GM19467 (cell line): ENCODE measurements around the gene ZNF729.
"Not testable (repeated sequence)": the region's sequence is repeated elsewhere in the genome, so short reads cannot be mapped to it uniquely, and the experiment has no call there.

ENCODE experiments used
- ATAC-seq: cut with Tn5 transposase; IDR thresholded peaks from one replicate; pipeline ENCODE4 v1.9.1; 2021; ENCODE audit warnings: mild to moderate bottlenecking, moderate library complexity; ENCODE audit not compliant: unreplicated experiment

ZNF729 gene

DNA sequence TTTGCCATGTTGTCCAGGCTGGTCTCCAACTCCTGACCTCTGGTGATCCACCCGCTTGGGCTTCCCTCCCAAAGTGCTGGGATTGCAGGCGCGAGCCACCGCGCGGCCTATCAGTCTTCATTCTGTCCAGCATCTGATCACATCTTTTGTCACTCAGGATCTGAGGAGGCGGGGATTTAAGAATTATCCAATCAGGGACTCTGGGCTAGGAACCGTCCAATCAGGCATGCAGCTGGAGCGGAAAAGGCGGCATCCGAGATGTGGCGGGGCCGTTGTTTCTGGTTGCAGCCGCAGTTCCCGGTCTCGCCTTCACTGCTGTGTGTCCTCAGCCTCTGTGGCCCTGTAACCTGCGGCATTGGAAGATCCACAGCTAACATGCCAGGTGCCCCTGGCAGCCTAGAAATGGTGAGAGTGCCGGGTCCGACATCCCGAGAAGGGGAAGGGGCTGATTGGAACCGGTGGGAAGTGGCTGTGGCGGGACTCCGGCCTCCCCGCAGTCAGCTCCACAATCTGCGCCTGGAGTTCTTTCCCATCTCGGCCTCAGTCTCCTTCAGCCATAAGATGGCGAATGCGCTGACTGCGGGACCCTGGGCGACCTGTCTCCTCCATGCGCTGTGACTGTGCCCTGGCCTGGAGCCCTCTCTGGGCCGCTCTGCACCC, at the start of gene ZNF729:
Gene ZNF729, plus strand, starts transcription at position 291 of the 660 bp plus-strand sequence. Its CDS starts 85 bp downstream, at position 376.
- ATAC-seq, result no peak

DNA sequence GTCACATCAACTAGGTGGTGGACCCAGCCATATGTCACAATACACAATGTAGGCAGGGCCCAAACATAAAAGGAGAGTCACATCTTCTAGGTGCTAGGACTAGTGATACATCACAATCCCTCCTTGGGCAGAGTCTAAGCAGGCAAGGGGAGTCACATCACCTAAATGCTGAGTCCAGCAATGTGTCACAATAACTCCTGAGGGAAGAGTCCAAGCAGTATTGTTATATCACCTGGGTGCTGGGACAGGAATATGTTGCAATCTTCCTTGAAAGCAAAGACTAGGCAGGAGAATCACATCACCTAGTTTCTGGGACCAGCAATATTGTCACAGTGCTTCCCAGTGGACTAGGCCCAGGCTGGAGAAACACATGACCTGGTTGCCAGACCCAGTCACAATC, 29.4 kb upstream of the ZNF729 start:
- ATAC-seq, result no peak

DNA sequence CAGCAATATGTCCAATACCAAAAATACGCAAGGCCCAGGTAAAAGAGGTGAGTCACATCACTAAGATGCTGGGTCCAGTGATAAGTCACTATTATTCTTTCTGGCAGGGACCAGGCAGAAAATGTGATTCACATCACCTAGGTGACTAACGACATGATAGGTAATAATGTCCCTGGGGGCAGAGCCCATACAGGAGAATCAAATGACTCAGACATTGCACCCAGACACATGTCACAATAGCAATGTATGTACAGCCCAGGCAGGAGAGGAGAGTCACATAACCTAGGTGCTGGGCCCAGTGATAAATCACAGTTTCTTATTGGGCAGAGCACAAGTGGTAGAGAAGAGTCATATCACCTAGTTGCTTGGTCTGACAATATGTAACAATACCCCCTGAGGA, 28.9 kb upstream of the ZNF729 start:
- ATAC-seq, result no peak

DNA sequence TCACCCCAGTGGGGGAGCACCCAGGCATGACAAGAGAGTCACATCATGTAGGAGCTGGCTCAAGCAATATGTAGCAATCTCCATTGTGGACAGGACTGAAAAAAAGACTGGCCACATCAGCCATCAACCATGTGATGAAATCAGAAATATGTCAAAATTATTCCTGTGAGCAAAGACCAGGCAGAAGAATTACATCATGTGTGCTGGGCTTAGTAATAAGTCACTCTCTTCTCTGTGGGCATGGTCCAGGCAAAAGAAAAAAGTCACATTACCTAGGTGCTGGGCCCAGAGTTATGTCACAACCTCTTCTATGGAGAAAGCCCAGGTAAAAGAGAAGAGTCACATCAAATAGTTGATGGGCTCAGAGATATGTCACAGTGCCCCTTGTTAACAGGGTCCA, 28.3 kb upstream of the ZNF729 start:
- no peak for ATAC-seq

DNA sequence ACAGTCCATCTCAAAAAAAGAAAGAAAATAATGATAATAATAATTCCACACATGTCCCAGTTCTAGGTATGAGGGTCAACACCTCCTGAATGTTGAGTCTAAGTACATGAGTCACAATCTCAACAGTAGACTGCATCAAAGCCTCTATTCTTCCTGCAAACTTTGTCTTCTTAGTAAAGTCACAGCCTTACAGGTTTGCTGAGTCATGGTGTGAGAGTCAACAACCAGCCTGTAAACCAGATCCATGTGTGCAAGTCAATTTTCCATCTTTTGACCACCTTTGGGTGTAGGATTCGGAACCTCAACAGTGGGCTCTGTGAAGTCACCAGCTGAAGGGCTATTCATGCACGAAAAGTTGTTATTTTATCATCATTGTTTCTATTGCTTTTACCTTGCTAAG, 25.7 kb upstream of the ZNF729 start:
- no peak for ATAC-seq

DNA sequence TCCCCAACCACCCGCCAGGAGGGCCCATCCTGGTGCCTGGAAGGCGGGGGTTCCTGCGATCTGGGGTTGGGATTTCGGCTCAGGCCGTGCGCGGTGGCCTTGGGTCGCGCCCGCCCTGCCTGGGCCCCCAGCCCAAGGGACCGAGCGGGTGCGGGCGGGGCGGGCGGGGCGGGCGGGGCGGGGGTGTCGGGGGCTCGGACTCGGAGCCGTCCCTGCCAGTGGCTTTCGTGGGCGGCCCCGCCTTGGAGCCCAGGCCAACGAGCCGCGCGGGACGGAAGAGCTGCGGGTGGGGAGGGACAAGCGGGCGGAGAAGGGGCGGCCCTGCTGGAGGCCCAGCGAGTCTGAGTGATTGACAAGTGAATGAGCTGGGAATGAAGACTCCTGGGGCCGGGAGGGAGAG, 24.6 kb upstream of the ZNF729 start:
- no peak for ATAC-seq

DNA sequence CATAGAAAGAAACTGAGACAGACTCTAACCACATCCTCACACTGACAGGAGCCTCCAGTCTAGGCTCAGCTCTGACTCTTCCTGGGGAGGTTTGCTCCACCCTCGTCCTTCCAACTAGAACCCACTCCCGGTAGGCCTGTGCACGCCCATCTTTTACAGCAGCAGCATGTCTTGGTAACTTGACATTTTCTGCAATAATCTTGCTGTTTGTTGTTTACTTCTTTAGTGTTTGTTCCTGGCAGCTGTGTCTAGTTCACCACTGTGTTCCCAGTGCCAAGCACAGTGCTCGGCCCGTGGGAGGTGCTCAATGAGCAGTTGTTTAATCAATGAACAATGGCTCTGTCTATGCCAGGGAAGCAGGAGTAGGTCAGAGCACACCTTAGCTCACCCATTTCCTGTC, 23.1 kb upstream of the ZNF729 start:
- ATAC-seq, result no peak

DNA sequence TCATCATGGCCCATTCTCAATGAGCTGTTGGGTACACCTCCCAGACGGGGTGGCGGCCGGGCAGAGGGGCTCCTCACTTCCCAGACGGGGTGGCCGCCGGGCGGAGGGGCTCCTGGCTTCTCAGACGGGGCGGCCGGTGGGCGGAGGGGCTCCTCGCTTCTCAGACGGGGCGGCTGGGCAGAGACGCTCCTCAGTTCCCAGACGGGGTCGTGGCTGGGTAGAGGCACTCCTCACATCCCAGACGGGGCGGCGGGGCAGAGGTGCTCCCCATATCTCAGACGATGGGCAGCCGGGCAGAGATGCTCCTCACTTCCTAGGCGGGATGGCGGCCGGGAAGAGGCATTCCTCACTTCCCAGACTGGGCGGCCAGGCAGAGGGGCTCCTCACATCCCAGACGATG, 35.3 kb downstream of the ZNF729 start:
- not testable (repeated sequence) for ATAC-seq

DNA sequence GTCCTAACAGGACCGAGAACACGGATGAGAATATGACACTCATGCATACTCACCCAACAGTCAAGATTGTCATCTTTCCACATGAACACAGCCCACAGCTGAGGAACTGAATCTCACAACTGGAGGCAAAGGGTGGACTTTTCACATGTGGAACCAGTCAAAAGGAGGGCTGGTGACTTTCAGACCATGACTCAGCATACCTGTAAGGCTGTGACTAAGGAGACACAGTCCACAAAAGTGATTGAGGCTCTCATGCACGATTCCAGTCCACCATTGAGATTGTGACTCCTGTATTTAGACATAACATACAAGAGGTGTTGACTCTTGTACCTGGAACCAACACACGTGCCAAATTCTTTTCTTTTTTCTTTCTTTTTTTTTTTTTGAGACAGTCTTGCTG, 40.0 kb downstream of the ZNF729 start:
- ATAC-seq, result no peak

DNA sequence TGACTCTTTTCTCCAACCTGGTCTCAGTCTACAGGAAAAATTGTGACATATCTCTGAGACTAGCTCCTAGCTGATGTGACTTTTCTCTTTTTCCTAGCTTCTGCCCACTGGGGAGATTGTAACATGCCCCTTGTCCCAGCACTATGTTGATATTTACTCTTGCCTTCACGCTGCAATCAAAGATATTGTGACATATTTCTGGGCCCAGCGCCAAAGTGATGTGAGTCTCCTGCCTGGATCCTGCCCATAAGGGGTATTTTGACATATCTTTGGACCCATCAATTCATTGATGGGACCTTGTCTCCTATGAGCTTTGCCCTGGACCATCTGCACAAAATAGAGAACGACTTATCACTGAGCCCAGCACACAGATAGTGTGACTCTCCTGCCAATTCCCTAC, 41.1 kb downstream of the ZNF729 start:
- ATAC-seq, result no peak

DNA sequence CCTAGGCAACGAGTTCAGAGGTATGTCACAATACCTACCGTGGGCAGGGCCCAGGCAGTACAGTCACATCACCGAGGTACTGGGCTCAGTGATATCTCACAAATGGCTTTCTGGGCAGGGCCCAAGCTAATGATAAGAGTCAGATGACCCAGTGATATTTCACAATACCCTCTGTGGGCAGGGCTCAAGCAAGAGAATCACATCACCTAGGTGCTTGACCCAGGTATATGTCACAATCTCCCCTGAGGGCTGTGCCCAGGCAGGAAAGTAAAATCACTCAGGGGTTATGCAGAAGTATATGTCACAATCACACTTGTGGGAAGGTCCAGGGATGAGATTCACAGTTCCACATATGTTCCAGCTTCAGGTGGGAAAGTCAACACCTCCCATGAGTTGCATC, 45.3 kb downstream of the ZNF729 start:
- ATAC-seq, result no peak

DNA sequence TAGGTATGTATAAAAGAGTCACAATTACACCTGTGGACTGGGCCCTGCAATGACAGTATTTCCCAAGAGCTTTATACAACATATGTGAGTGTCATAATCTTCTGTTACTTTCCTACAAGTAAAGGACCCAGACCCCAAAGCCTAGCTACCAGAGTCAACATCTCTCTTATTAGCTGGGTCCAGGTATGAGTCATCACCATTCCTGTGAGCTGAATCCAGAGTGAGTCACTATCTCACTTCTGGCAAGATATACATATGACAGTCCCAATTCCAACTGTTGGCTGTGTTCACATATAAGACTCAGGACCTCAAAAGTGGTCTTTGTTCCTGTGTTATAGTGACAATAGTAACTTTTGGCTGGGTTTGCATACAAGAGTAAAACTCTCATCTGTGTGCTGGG, 46.7 kb downstream of the ZNF729 start:
- no peak for ATAC-seq

DNA sequence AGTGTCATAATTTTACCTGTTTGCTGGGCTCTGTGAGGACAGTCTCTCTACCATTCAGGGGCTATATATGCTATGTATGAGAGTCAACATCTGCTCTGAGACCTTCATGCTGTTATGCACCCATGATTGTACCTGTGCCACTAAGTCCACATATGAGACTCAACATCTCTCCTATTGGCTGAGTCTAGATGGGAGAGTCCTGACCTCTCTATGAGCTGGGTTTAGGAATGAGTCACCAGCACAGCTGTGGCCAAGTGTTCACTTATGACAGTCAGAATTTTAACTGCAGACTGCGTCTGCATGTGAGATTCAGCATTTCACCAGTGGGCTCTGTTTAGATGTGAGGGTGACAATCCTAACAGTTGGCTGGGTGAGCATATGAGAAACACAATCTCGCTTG, 49.5 kb downstream of the ZNF729 start:
- ATAC-seq, result no peak

DNA sequence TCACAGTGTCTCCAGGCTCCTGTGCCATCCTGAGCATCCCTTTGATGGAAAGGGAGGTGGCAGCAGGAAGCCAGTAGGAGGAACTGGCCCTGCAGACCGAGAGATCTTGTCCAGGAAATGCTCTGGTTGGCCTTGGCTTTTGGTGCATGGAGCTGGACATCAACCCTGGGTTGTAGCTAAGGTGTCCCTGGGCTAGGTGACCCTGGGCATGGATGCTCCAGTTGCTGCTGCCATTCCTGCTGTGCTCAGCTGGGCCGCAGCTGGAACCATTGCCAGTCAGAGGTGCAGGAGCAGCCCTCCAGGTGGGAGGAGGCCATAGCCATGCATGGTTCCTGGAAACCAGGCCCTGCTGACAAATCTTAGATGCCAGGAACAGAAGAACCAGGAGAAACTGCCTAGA, 68.4 kb downstream of the ZNF729 start:
- ATAC-seq, result no peak
